A549 (cell line): ENCODE results near the gene ATP10A. TPM values are rescaled to one million over a fixed set of nuclear protein-coding genes. Genes with fewer than 3 reads are reported as not detected.

Experiments used
- ATAC-seq, 2 experiments: fragments of 200-7000 bp in 1 of 2; fragments of >200 bp in 1 of 2; cut with Nextera tagmentation in 1 of 2; cut with Tn5 transposase in 1 of 2; 3 replicates each; pipeline versions ENCODE4 v1.8.0 to v1.9.1; 2018 to 2020; ENCODE audit warnings: mild to moderate bottlenecking in 1 of 2, moderate library complexity in 1 of 2
- CTCF ChIA-PET: fragments of 300-600 bp; sonication (Branson Sonifier 250); formaldehyde crosslinking; extraction: SDS; loops from one replicate; lab custom pipeline; 2021; ENCODE audit warnings: antibody characterized with exemption, inconsistent platforms; lab: Yijun Ruan, JAX
- POLR2A ChIA-PET: fragments of 350-600 bp; formaldehyde crosslinking; extraction: SDS; loops from one replicate; lab custom pipeline; 2021; ENCODE audit warnings: antibody characterized with exemption, inconsistent platforms; lab: Yijun Ruan, JAX
- DNase-seq, 2 experiments: peaks; one replicate each; pipeline versions ENCODE4 v3.0.0 to v3.0.0-alpha.2; 2011 to 2016; ENCODE audit warnings: low read depth in 1 of 2, low spot score in 1 of 2
- FAIRE-seq: peaks from 2 replicates; lab custom pipeline; 2011; peaks lifted over from hg19 to GRCh38; lab: Jason Lieb, UNC
- H3K27ac ChIP-seq, 2 experiments: fragments of >200 bp; sonication (Bioruptor Twin); formaldehyde crosslinking; 3 replicates each; pipeline ENCODE4 v1.5.1; 2016 to 2017
- H3K4me1 ChIP-seq: fragments of >200 bp; sonication (Bioruptor Twin); formaldehyde crosslinking; 3 replicates; pipeline ENCODE4 v1.6.1; 2016
- H3K4me2 ChIP-seq: fragments of >200 bp; sonication (Bioruptor Twin); formaldehyde crosslinking; 3 replicates; pipeline ENCODE4 v1.6.1; 2016
- H3K4me3 ChIP-seq: fragments of >200 bp; sonication (Bioruptor Twin); formaldehyde crosslinking; 3 replicates; pipeline ENCODE4 v1.5.1; 2016
- H3K9me3 ChIP-seq: fragments of >200 bp; sonication (Bioruptor Twin); formaldehyde crosslinking; 3 replicates; pipeline ENCODE4 v1.6.1; 2016
- BHLHE40 ChIP-seq: IDR thresholded peaks from 2 replicates; pipeline ENCODE4 v1.6.1; 2012; ENCODE audit warnings: low read depth, low read length, inconsistent platforms
- CEBPB ChIP-seq, 2 experiments: fragments of >200 bp in 1 of 2; sonication (Bioruptor Twin) in 1 of 2; formaldehyde crosslinking in 1 of 2; IDR thresholded peaks; 2 replicates each; pipeline ENCODE4 v1.6.1; 2012 to 2016
- CHD2 ChIP-seq: fragments of 150-350 bp; IDR thresholded peaks from 2 replicates; pipeline ENCODE4 v1.6.1; 2014; ENCODE audit warnings: low read length; ENCODE audit not compliant: partially characterized antibody
- EHF ChIP-seq: fragments of 250-450 bp; sonication (Bioruptor Pico); IDR thresholded peaks from 2 replicates; pipeline ENCODE4 v1.5.0; 2020; ENCODE audit warnings: mild to moderate bottlenecking
- ESRRA ChIP-seq: fragments of 150-350 bp; IDR thresholded peaks from 2 replicates; pipeline ENCODE4 v1.6.1; 2014; ENCODE audit warnings: mild to moderate bottlenecking, low read length, borderline replicate concordance
- FOSB ChIP-seq: fragments of 250-450 bp; sonication (Bioruptor Pico); IDR thresholded peaks from 2 replicates; pipeline ENCODE4 v1.5.0; 2020; ENCODE audit warnings: mild to moderate bottlenecking, moderate library complexity
- FOSL2 ChIP-seq, 2 experiments: fragments of 450-650 bp in 1 of 2; fragments of >200 bp in 1 of 2; sonication (Bioruptor Twin) in 1 of 2; formaldehyde crosslinking; IDR thresholded peaks; 2 replicates each; pipeline versions ENCODE4 v1.5.0 to v1.6.1; 2016 to 2020; ENCODE audit warnings: mild to moderate bottlenecking in 1 of 2, moderate library complexity in 1 of 2
- HEYL ChIP-seq: fragments of 250-450 bp; sonication (Bioruptor Pico); IDR thresholded peaks from 2 replicates; pipeline ENCODE4 v1.8.0; 2021; ENCODE audit warnings: mild to moderate bottlenecking, moderate library complexity
- HMGXB4 ChIP-seq: fragments of 250-450 bp; sonication (Bioruptor Pico); IDR thresholded peaks from 2 replicates; pipeline ENCODE4 v1.5.0; 2021; ENCODE audit warnings: mild to moderate bottlenecking, moderate library complexity, borderline replicate concordance
- JUN ChIP-seq, 2 experiments: fragments of >200 bp; sonication (Bioruptor Twin); formaldehyde crosslinking; IDR thresholded peaks; 2 replicates in 1 of 2; 3 replicates in 1 of 2; pipeline ENCODE4 v1.6.1; 2016 to 2017
- MAFK ChIP-seq: fragments of 450-650 bp; IDR thresholded peaks from 2 replicates; pipeline ENCODE4 v1.6.1; 2014; ENCODE audit not compliant: partially characterized antibody
- NFE2L2 ChIP-seq: fragments of 150-350 bp; conservative IDR thresholded peaks from 2 replicates; pipeline ENCODE4 v1.6.1; 2014; ENCODE audit warnings: low read length
- NR3C1 ChIP-seq: fragments of >200 bp; sonication (Bioruptor Twin); formaldehyde crosslinking; IDR thresholded peaks from 3 replicates; pipeline ENCODE4 v1.6.1; 2017
- POLR2A ChIP-seq: IDR thresholded peaks from 2 replicates; pipeline ENCODE4 v1.6.1; 2012; ENCODE audit warnings: mild to moderate bottlenecking, low read length
- POLR2AphosphoS2 ChIP-seq: conservative IDR thresholded peaks from 2 replicates; pipeline ENCODE4 v1.6.1; 2012; ENCODE audit warnings: low read length, improper control_type of control experiment, inconsistent platforms
- RARB ChIP-seq: fragments of 250-450 bp; sonication (Bioruptor Pico); IDR thresholded peaks from 2 replicates; pipeline ENCODE4 v1.8.0; 2021; ENCODE audit warnings: mild to moderate bottlenecking, moderate library complexity
- SREBF2 ChIP-seq: fragments of 450-650 bp; IDR thresholded peaks from 2 replicates; pipeline ENCODE4 v1.6.1; 2014; ENCODE audit warnings: mild to moderate bottlenecking, moderate library complexity
- ZNF302 ChIP-seq: fragments of 250-450 bp; sonication (Bioruptor Pico); IDR thresholded peaks from 2 replicates; pipeline ENCODE4 v1.9.0; 2021; ENCODE audit warnings: inconsistent platforms, mild to moderate bottlenecking, moderate library complexity
- WGBS: methylation state at CpG from one replicate; pipeline ENCODE4 v1.1.6; 2017; ENCODE audit errors: missing lambda C conversion rate; 5-methylcytosine and 5-hydroxymethylcytosine counted together
- polyA plus RNA-seq, 4 experiments: library from polyadenylated mRNA; depleted of rRNA in 3 of 4; stranded (reverse); fragments of >200 nt; fragmentation: RNase III in 1 of 4; extraction: RNeasy Plus Mini Kit Qiagen cat#74134 plus additional on column Dnase treatment in 1 of 4; gene quantifications; 2 replicates in 3 of 4; 3 replicates in 1 of 4; pipeline ENCODE4 v1.2.3, GENCODE V29; 2011 to 2017

The ATP10A gene
- polyA plus RNA-seq, 2 of the 4 experiments (the other 2 are of a cell fraction): 5.9 to 7.6 TPM

GRCh38 chr15:25766417-25766816 is 96.7 kb downstream of the ATP10A start:
- H3K9me3 ChIP-seq: no peaks in the 10 kb centered on the region
- WGBS: 100% methylated on average over 4 of the region's 7 CpGs
- DNase-seq (no peak), ATAC-seq (no peak)
- H3K27ac ChIP-seq: no peak overlapping the region
- CTCF ChIA-PET: interaction anchor here (1.2 kb wide), 1 partner anchor 9 kb away, joined by 4 read pairs; no protein-coding TSS in a partner anchor
- TF ChIP-seq FOSB: no peak
- TF ChIP-seq HEYL (CRISPR knock-in tag): no peak
- no peak for TF ChIP-seq EHF
- no peak for TF ChIP-seq BHLHE40
- no peak for TF ChIP-seq CHD2
- TF ChIP-seq SREBF2: no peak
- no peak for TF ChIP-seq RARB (CRISPR knock-in tag)
- TF ChIP-seq, all 56 proteins: peak for 0
- Histone ChIP-seq H3K4me3 (no peak overlapping the region), H3K4me1 (peaks cover 18% of the 10 kb centered on the region), H3K4me2 (no peak overlapping the region)
- FAIRE-seq: no peak
- POLR2A ChIA-PET: no interaction called here

GRCh38 chr15:25764980-25765735 is 98.0 kb downstream of the ATP10A start:
- TF ChIP-seq POLR2AphosphoS2 (no peak), BHLHE40 (no peak), FOSB (no peak), ESRRA (no peak), NFE2L2 (no peak)
- TF ChIP-seq, all 56 proteins: peak for 0
- ATAC-seq (no peak), DNase-seq (no peak), FAIRE-seq (no peak)
- Histone ChIP-seq H3K27ac (no peak overlapping the region), H3K4me3 (no peak overlapping the region), H3K4me1 (peaks cover 18% of the 10 kb centered on the region), H3K9me3 (no peaks in the 10 kb centered on the region), H3K4me2 (no peak overlapping the region)
- 87% methylated on average over 11 of the region's 14 CpGs for whole genome bisulfite sequencing
- POLR2A ChIA-PET: no interaction called here
- CTCF ChIA-PET: no interaction called here

GRCh38 chr15:25763954-25764353 is 99.2 kb downstream of the ATP10A start:
- ChIA-PET CTCF (interaction anchor here (0.5 to 0.9 kb wide), 2 partner anchors 11 to 83 kb away, joined by 3 read pairs; no protein-coding TSS in a partner anchor), POLR2A (no interaction called here)
- ATAC-seq (no peak), FAIRE-seq (no peak), DNase-seq (no peak)
- no peak for TF ChIP-seq JUN (IDR thresholded peaks at IDR 0.05)
- no peak for TF ChIP-seq POLR2A
- no peak for TF ChIP-seq EHF
- TF ChIP-seq NFE2L2: no peak
- no peak for TF ChIP-seq FOSB
- TF ChIP-seq ESRRA: no peak
- no peak for TF ChIP-seq MAFK
- no peak for TF ChIP-seq HMGXB4 (CRISPR knock-in tag)
- no peak for TF ChIP-seq HEYL (CRISPR knock-in tag)
- TF ChIP-seq CEBPB (IDR thresholded peaks at IDR 0.05): no peak
- TF ChIP-seq ZNF302: no peak
- TF ChIP-seq NR3C1: no peak
- over 99% methylated on average over 5 of the region's 7 CpGs for WGBS
- H3K4me1 ChIP-seq: peaks cover 18% of the 10 kb centered on the region
- H3K27ac ChIP-seq: no peak overlapping the region
- H3K4me2 ChIP-seq: 0 out of 3 replicates have a peak overlapping the region, but pooled peaks have one; percentile 63
- H3K4me3 ChIP-seq: no peak overlapping the region
- H3K9me3 ChIP-seq: no peaks in the 10 kb centered on the region

GRCh38 chr15:25763331-25763751 is 99.8 kb downstream of the ATP10A start:
- ATAC-seq: peak; percentile 62 to 73; a peak in 5 of 6 replicates
- Histone ChIP-seq H3K4me1 (peaks cover 18% of the 10 kb centered on the region), H3K4me2 (peak overlapping the region; percentile 63), H3K9me3 (no peaks in the 10 kb centered on the region)
- POLR2A ChIA-PET: no interaction called here
- no peak for TF ChIP-seq FOSL2 (IDR thresholded peaks at IDR 0.05)
- TF ChIP-seq FOSL2 (CRISPR knock-in tag; IDR thresholded peaks at IDR 0.05): peak; percentile 15; the same call in 1 of the 2 replicates
- TF ChIP-seq SREBF2: no peak
- TF ChIP-seq, all 56 proteins: peak for 1
- H3K27ac ChIP-seq: peak overlapping the region in 1 of 2 experiments; percentile 56; a peak in 1 of 6 replicates
- WGBS: 0% methylated on average over 3 of the region's 4 CpGs
- no peak overlapping the region for H3K4me3 ChIP-seq
- DNase-seq (peak; percentile 35 to 50), FAIRE-seq (no peak)
- CTCF ChIA-PET: interaction anchor here (0.5 to 0.9 kb wide), 2 partner anchors 11 to 84 kb away, joined by 3 read pairs; no protein-coding TSS in a partner anchor
